Activated CD4-positive, alpha-beta memory T cell treated with anti-CD3 and anti-CD28 coated beads for 36 hours (primary cell): ENCODE measurements around the gene M1AP. TPM values are rescaled to one million over a fixed set of nuclear protein-coding genes. Genes with fewer than 3 reads are reported as not detected.

Experiments used
- CTCF ChIA-PET: fragments of 350-600 bp; sonication (Branson Sonifier 250); formaldehyde crosslinking; loops from one replicate; lab custom pipeline; 2021; ENCODE audit warnings: antibody characterized with exemption, inconsistent platforms; lab: Charles Lee
- POLR2A ChIA-PET: fragments of 350-600 bp; sonication (Branson Sonifier 250); formaldehyde crosslinking; loops from one replicate; lab custom pipeline; 2021; ENCODE audit warnings: antibody characterized with exemption; lab: Charles Lee
- DNase-seq: peaks from one replicate; pipeline ENCODE4 v3.0.0-alpha.2; 2020
- H3K27ac Mint-ChIP-seq: one replicate; pipeline ENCODE4 v1.8.0; 2021; ENCODE audit warnings: mixed read lengths
- H3K27me3 Mint-ChIP-seq: one replicate; pipeline ENCODE4 v1.8.0; 2021; ENCODE audit warnings: mixed read lengths
- H3K36me3 Mint-ChIP-seq: one replicate; pipeline ENCODE4 v1.8.0; 2021; ENCODE audit warnings: mixed read lengths
- H3K4me1 Mint-ChIP-seq: one replicate; pipeline ENCODE4 v1.8.0; 2021; ENCODE audit warnings: low read depth, mixed read lengths
- H3K4me3 Mint-ChIP-seq: one replicate; pipeline ENCODE4 v1.8.0; 2021; ENCODE audit warnings: mild to moderate bottlenecking, mixed read lengths
- H3K9me3 Mint-ChIP-seq: one replicate; pipeline ENCODE4 v1.8.0; 2021; ENCODE audit warnings: mixed read lengths
- intact Hi-C: fragments of 100-400 bp; cut with micrococcal nuclease; formaldehyde crosslinking; loops from one replicate; pipeline ENCODE4 v1.15.1; 2023
- total RNA-seq, 2 experiments: library from RNA; stranded (reverse); gene quantifications; one replicate each; pipeline ENCODE4 v1.2.3, GENCODE V29; 2021

Gene M1AP
- total RNA-seq, 2 experiments from 2014 or later, result not detected

GRCh38 chr2:74514368-74515270, 133.5 kb downstream of the M1AP start, which contains the start of gene TLX2:
Gene TLX2, plus strand, starts transcription at chr2:74514450. Its CDS starts 357 bp downstream, at chr2:74514807.
- intact Hi-C loops, result loop anchor here (1.0 kb wide), 1 partner anchor 7 kb away; the partner anchor contains the start of gene PCGF1
- peaks cover 31% of the 10 kb centered on the region for H3K4me1 Mint-ChIP-seq
- POLR2A ChIA-PET, result interaction anchor here (0.8 kb wide), 1 partner anchor 21 kb away, joined by 3 read pairs; no protein-coding TSS in a partner anchor

GRCh38 chr2:74513605-74514367, 134.3 kb downstream of the M1AP start:
- Mint-ChIP-seq H3K27ac (no peak overlapping the region), H3K27me3 (peaks cover 53% of the 10 kb centered on the region), H3K4me3 (peak overlapping the region; percentile 52), H3K9me3 (no peaks in the 10 kb centered on the region), H3K4me1 (peaks cover 31% of the 10 kb centered on the region), H3K36me3 (peaks cover 2% of the 10 kb centered on the region)
- CTCF ChIA-PET, result interaction anchor here (1.4 to 1.5 kb wide), 2 partner anchors 18 to 31 kb away, joined by 4 to 5 read pairs; partner anchors contain the start of genes CCDC142 and TTC31
- peak; percentile 56 for DNase-seq
- POLR2A ChIA-PET, result no interaction called here
- intact Hi-C loops, result no loop called here

More at GRCh38 chr2:74514368-74515270, 133.5 kb downstream of the M1AP start, which contains the start of gene TLX2:
- no peak within 1 kb of the TSS for H3K27ac Mint-ChIP-seq
- H3K4me3 Mint-ChIP-seq, result peak within 1 kb of the TSS; percentile 62
- peaks cover 60% of the 10 kb centered on the region for H3K27me3 Mint-ChIP-seq
- H3K9me3 Mint-ChIP-seq, result no peaks in the 10 kb centered on the region
- H3K36me3 Mint-ChIP-seq, result peaks cover 2% of the 10 kb centered on the region
- no peak for DNase-seq
- CTCF ChIA-PET, result interaction anchor here (1.4 to 1.5 kb wide), 2 partner anchors 17 to 32 kb away, joined by 4 to 5 read pairs; partner anchors contain the start of genes CCDC142 and TTC31

GRCh38 chr2:74512744-74513604, 135.2 kb downstream of the M1AP start:
- H3K4me1 Mint-ChIP-seq, result peaks cover 39% of the 10 kb centered on the region

GRCh38 chr2:74511104-74511989, 136.8 kb downstream of the M1AP start:
- H3K4me3 Mint-ChIP-seq, result no peak overlapping the region
- peaks cover 36% of the 10 kb centered on the region for H3K27me3 Mint-ChIP-seq

More at GRCh38 chr2:74512744-74513604, 135.2 kb downstream of the M1AP start:
- DNase-seq, result no peak
- ChIA-PET CTCF (no interaction called here), POLR2A (interaction anchor here (0.8 kb wide), 1 partner anchor 15 kb away, joined by 4 read pairs; no protein-coding TSS in a partner anchor)
- intact Hi-C loops, result no loop called here
- no peak overlapping the region for H3K4me3 Mint-ChIP-seq
- H3K9me3 Mint-ChIP-seq, result no peaks in the 10 kb centered on the region
- H3K36me3 Mint-ChIP-seq, result peaks cover 2% of the 10 kb centered on the region
- H3K27me3 Mint-ChIP-seq, result peaks cover 46% of the 10 kb centered on the region
- no peak overlapping the region for H3K27ac Mint-ChIP-seq

GRCh38 chr2:74510272-74510671, 137.9 kb downstream of the M1AP start:
- intact Hi-C loops, result no loop called here
- ChIA-PET POLR2A (interaction anchor here (1.0 to 2.1 kb wide), 4 partner anchors 9 to 27 kb away, joined by 3 to 11 read pairs (median 4); partner anchors contain the start of genes AUP1 and HTRA2), CTCF (interaction anchor here (1.6 kb wide), 1 partner anchor 20 kb away, joined by 8 read pairs; the partner anchor contains the start of genes AUP1 and HTRA2)

More at GRCh38 chr2:74511104-74511989, 136.8 kb downstream of the M1AP start:
- H3K27ac Mint-ChIP-seq, result no peak overlapping the region
- H3K36me3 Mint-ChIP-seq, result peaks cover 9% of the 10 kb centered on the region
- no peaks in the 10 kb centered on the region for H3K9me3 Mint-ChIP-seq
- no peak for DNase-seq
- H3K4me1 Mint-ChIP-seq, result peaks cover 39% of the 10 kb centered on the region
- intact Hi-C loops, result no loop called here
- ChIA-PET CTCF (no interaction called here), POLR2A (interaction anchor here (1.3 to 1.5 kb wide), 2 partner anchors 10 to 16 kb away, joined by 3 to 4 read pairs; no protein-coding TSS in a partner anchor)

GRCh38 chr2:74507926-74508520, 140.1 kb downstream of the M1AP start:
- Mint-ChIP-seq H3K4me3 (peak overlapping the region; percentile 91), H3K27me3 (peaks cover 34% of the 10 kb centered on the region), H3K4me1 (peaks cover 41% of the 10 kb centered on the region), H3K9me3 (no peaks in the 10 kb centered on the region), H3K36me3 (peaks cover 30% of the 10 kb centered on the region), H3K27ac (peak overlapping the region; percentile 98)
- intact Hi-C loops, result loop anchor here (1.0 kb wide), 4 partner anchors 7 to 50 kb away; partner anchors contain the start of genes AUP1, HTRA2, TTC31 and WBP1
- ChIA-PET CTCF (interaction anchor here (1.0 to 2.0 kb wide), 2 partner anchors 25 to 59 kb away, joined by 3 to 7 read pairs; partner anchors contain the start of genes CCDC142 and TTC31), POLR2A (interaction anchor here (1.1 to 1.9 kb wide), 2 partner anchors 11 to 21 kb away, joined by 4 to 6 read pairs; no protein-coding TSS in a partner anchor)
- DNase-seq, result no peak

More at GRCh38 chr2:74510272-74510671, 137.9 kb downstream of the M1AP start:
- Mint-ChIP-seq H3K4me1 (peaks cover 34% of the 10 kb centered on the region), H3K27me3 (peaks cover 28% of the 10 kb centered on the region), H3K4me3 (no peak overlapping the region), H3K36me3 (peaks cover 15% of the 10 kb centered on the region), H3K9me3 (no peaks in the 10 kb centered on the region), H3K27ac (no peak overlapping the region)
- DNase-seq, result no peak

Other genes starting within 250 kb of the M1AP start
- gene C2orf81, start 226.7 kb downstream of the M1AP start, total RNA-seq, result 1 to 10 TPM; 2.4 to 2.8 TPM
- 100 to 1,000 TPM; 101 TPM for gene WDR54, start 226.6 kb downstream of the M1AP start, total RNA-seq
- gene RTKN, start 206.4 kb downstream of the M1AP start, total RNA-seq, result 1 to 10 TPM; 1.4 to 1.6 TPM
- gene INO80B, start 193.2 kb downstream of the M1AP start, total RNA-seq, result 10 to 100 TPM; 32.8 to 35.0 TPM
- 10 to 100 TPM; 32.9 to 35.9 TPM for gene WBP1, start 189.9 kb downstream of the M1AP start, total RNA-seq
- 10 to 100 TPM; 56.5 to 58.2 TPM for gene MOGS, start 182.9 kb downstream of the M1AP start, total RNA-seq
- gene MRPL53, start 175.7 kb downstream of the M1AP start, total RNA-seq, result 100 to 1,000 TPM; 117 to 121 TPM
- gene CCDC142, start 165.3 kb downstream of the M1AP start, total RNA-seq, result 10 to 100 TPM; 10.1 to 10.8 TPM
- 10 to 100 TPM; 27.3 to 29.1 TPM for gene TTC31, start 165.2 kb downstream of the M1AP start, total RNA-seq
- under 1 TPM; 0.52 to 0.63 TPM for gene LBX2, start 148.7 kb downstream of the M1AP start, total RNA-seq
- 10 to 100 TPM; 22.6 to 26.0 TPM for gene PCGF1, start 140.6 kb downstream of the M1AP start, total RNA-seq
- gene TLX2, start 133.9 kb downstream of the M1AP start, total RNA-seq, result under 1 TPM; 0.52 to 0.94 TPM
- gene DQX1, start 122.1 kb downstream of the M1AP start, total RNA-seq, result under 1 TPM; 0.33 to 0.56 TPM
- 10 to 100 TPM; 92.1 to 98.0 TPM for gene AUP1, start 118.6 kb downstream of the M1AP start, total RNA-seq
- gene HTRA2, start 118.4 kb downstream of the M1AP start, total RNA-seq, result 10 to 100 TPM; 70.6 to 72.3 TPM
- 1 to 10 TPM in 1 of 2 experiments, under 1 TPM in 1; 0.90 to 1.1 TPM for gene LOXL3, start 94.4 kb downstream of the M1AP start, total RNA-seq
- 10 to 100 TPM; 23.1 to 24.5 TPM for gene DOK1, start 93.6 kb downstream of the M1AP start, total RNA-seq
- 1 to 10 TPM; 7.7 to 7.9 TPM for gene SEMA4F, start 5.9 kb upstream of the M1AP start, total RNA-seq
- gene HK2, start 185.8 kb upstream of the M1AP start, total RNA-seq, result 10 to 100 TPM; 53.5 to 53.7 TPM